ENCODE data around the gene ANO8. TPM values are rescaled to one million over a fixed set of nuclear protein-coding genes. Genes with fewer than 3 reads are reported as not detected.

ANO8 gene
- total and polyA plus RNA-seq, 2 of the 13 experiments (the other 11 are each of a cell fraction or from before 2014, with no cell fraction given), result 1.8 to 3.5 TPM

GRCh38 chr19:17307876-17308377 is 26.7 kb downstream of the ANO8 start:
- FAIRE-seq, result no peak
- H3K36me3 ChIP-seq (replicated peaks in 1 of 2; ENCODE audit: control insufficient read depth in 1 of 2, insufficient read depth in 2 of 2, low read length in 2 of 2), result peaks cover 0 to 1% of the 10 kb centered on the region in 2 experiments; a peak in 1 of 5 replicates
- no peak for DNase-seq (ENCODE audit: low spot score)
- no peaks in the 10 kb centered on the region; a peak in 1 of 5 replicates for H3K27me3 ChIP-seq (ENCODE audit: control insufficient read depth in 1 of 2, insufficient read depth in 2 of 2, low read length in 2 of 2)
- WGBS (ENCODE audit: low lambda C conversion rate), result 94% methylated on average over 8 of the region's 8 CpGs
- no peak overlapping the region for H3K9ac ChIP-seq (ENCODE audit: insufficient read depth, low read depth, low read length)
- no peak overlapping the region for H3K4me2 ChIP-seq (ENCODE audit: low read depth, low read length)
- no peak for TF ChIP-seq JUNB (CRISPR knock-in tag; IDR thresholded peaks at IDR 0.05; ENCODE audit: borderline replicate concordance)
- TF ChIP-seq ZNF10 (CRISPR knock-in tag; IDR thresholded peaks at IDR 0.05; ENCODE audit: borderline replicate concordance, low read depth), result no peak
- TF ChIP-seq RFX1 (IDR thresholded peaks at IDR 0.05), result no peak
- no peak for TF ChIP-seq DR1 (CRISPR knock-in tag; IDR thresholded peaks at IDR 0.05)
- no peak for TF ChIP-seq RARG (CRISPR knock-in tag; IDR thresholded peaks at IDR 0.05; ENCODE audit: low read depth)
- TF ChIP-seq ZNF350 (CRISPR knock-in tag; IDR thresholded peaks at IDR 0.05; ENCODE audit: borderline replicate concordance, low read depth), result no peak
- TF ChIP-seq, protein P1, sequence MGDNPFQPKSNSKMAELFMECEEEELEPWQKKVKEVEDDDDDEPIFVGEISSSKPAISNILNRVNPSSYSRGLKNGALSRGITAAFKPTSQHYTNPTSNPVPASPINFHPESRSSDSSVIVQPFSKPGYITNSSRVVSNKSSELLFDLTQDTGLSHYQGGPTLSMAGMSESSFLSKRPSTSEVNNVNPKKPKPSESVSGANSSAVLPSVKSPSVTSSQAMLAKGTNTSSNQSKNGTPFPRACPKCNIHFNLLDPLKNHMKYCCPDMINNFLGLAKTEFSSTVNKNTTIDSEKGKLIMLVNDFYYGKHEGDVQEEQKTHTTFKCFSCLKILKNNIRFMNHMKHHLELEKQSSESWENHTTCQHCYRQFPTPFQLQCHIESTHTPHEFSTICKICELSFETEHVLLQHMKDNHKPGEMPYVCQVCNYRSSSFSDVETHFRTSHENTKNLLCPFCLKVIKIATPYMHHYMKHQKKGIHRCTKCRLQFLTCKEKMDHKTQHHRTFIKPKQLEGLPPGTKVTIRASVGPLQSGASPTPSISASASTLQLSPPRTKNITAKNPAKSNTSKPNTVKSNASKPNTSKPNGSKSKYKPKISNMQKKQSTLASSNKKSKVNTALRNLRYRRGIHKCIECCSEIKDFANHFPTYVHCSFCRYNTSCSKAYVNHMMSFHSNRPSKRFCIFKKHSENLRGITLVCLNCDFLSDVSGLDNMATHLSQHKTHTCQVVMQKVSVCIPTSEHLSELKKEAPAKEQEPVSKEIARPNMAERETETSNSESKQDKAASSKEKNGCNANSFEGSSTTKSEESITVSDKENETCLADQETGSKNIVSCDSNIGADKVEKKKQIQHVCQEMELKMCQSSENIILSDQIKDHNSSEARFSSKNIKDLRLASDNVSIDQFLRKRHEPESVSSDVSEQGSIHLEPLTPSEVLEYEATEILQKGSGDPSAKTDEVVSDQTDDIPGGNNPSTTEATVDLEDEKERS (CRISPR knock-in tag; IDR thresholded peaks at IDR 0.05), result no peak
- TF ChIP-seq, protein P2, sequence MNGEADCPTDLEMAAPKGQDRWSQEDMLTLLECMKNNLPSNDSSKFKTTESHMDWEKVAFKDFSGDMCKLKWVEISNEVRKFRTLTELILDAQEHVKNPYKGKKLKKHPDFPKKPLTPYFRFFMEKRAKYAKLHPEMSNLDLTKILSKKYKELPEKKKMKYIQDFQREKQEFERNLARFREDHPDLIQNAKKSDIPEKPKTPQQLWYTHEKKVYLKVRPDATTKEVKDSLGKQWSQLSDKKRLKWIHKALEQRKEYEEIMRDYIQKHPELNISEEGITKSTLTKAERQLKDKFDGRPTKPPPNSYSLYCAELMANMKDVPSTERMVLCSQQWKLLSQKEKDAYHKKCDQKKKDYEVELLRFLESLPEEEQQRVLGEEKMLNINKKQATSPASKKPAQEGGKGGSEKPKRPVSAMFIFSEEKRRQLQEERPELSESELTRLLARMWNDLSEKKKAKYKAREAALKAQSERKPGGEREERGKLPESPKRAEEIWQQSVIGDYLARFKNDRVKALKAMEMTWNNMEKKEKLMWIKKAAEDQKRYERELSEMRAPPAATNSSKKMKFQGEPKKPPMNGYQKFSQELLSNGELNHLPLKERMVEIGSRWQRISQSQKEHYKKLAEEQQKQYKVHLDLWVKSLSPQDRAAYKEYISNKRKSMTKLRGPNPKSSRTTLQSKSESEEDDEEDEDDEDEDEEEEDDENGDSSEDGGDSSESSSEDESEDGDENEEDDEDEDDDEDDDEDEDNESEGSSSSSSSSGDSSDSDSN (CRISPR knock-in tag; IDR thresholded peaks at IDR 0.05), result no peak
- TF ChIP-seq JUN (CRISPR knock-in tag; IDR thresholded peaks at IDR 0.05), result no peak
- no peak for TF ChIP-seq ZC3H4 (CRISPR knock-in tag; IDR thresholded peaks at IDR 0.05; ENCODE audit: borderline replicate concordance)
- TF ChIP-seq POLR2AphosphoS5 (IDR thresholded peaks at IDR 0.05; ENCODE audit: low read depth, low read length), result no peak
- TF ChIP-seq, protein P3, sequence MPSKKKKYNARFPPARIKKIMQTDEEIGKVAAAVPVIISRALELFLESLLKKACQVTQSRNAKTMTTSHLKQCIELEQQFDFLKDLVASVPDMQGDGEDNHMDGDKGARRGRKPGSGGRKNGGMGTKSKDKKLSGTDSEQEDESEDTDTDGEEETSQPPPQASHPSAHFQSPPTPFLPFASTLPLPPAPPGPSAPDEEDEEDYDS (CRISPR knock-in tag; IDR thresholded peaks at IDR 0.05), result no peak
- no peak for TF ChIP-seq ZNF781 (CRISPR knock-in tag; IDR thresholded peaks at IDR 0.05; ENCODE audit: borderline replicate concordance, not compliant biosample characterization)
- no peak for TF ChIP-seq CCDC6 (CRISPR knock-in tag; IDR thresholded peaks at IDR 0.05)
- no peak for TF ChIP-seq MAF1 (CRISPR knock-in tag; IDR thresholded peaks at IDR 0.05; ENCODE audit: borderline replicate concordance)
- TF ChIP-seq SALL2 (CRISPR knock-in tag; IDR thresholded peaks at IDR 0.05), result no peak
- TF ChIP-seq RAD51 (IDR thresholded peaks at IDR 0.05; ENCODE audit: borderline replicate concordance), result no peak
- in situ Hi-C loops (cut with HindIII; ENCODE audit: extremely low pct_ligation_motif_present, low pct_unique_long_range_greater_than_20kb), result no loop called here
- H3K79me2 ChIP-seq (ENCODE audit: insufficient read depth, low read length), result peaks cover 28% of the 10 kb centered on the region
- no peak for ATAC-seq
- peaks cover 7% of the 10 kb centered on the region for H4K20me1 ChIP-seq (ENCODE audit: insufficient read depth, low read length)
- H3K4me1 ChIP-seq (ENCODE audit: insufficient read depth, low read length), result peaks cover 53% of the 10 kb centered on the region
- ChIA-PET POLR2A (interaction anchor here (0.6 to 3.1 kb wide), 6 partner anchors 26 to 1210 kb away, joined by 3 to 37 read pairs (median 7); partner anchors contain the start of genes ANO8, BABAM1 and USE1), CTCF (ENCODE audit: low intra/inter-chr PET ratio, low total read pairs) (no interaction called here)
- intact Hi-C loops (cut with micrococcal nuclease; ENCODE audit: unreplicated experiment), result loop anchor here (2.0 kb wide), 1 partner anchor 29 kb away; the partner anchor contains the start of gene GTPBP3
- no TSS peak for BruUV-seq (replicated peaks)
- H3K27ac ChIP-seq (ENCODE audit: extremely low read length, insufficient read depth, low read length), result no peak overlapping the region
- H3K4me3 ChIP-seq (replicated peaks in 1 of 3; ENCODE audit: insufficient read depth in 1 of 3, low read depth in 2 of 3, low read length in 3 of 3), result no peak overlapping the region
- H3K9me3 ChIP-seq (ENCODE audit: low read length), result no peaks in the 10 kb centered on the region
- H2AFZ ChIP-seq (ENCODE audit: low read length), result no peak overlapping the region
